ENCODE measurements around the gene ALOX15B. TPM values are rescaled to one million over a fixed set of nuclear protein-coding genes. Genes with fewer than 3 reads are reported as not detected.
"Not testable (repeated sequence)": the region's sequence is repeated elsewhere in the genome, so short reads cannot be mapped to it uniquely, and the experiment has no call there.

The ALOX15B gene
- total RNA-seq, 1 donor from 2014 or later, result not detected

DNA sequence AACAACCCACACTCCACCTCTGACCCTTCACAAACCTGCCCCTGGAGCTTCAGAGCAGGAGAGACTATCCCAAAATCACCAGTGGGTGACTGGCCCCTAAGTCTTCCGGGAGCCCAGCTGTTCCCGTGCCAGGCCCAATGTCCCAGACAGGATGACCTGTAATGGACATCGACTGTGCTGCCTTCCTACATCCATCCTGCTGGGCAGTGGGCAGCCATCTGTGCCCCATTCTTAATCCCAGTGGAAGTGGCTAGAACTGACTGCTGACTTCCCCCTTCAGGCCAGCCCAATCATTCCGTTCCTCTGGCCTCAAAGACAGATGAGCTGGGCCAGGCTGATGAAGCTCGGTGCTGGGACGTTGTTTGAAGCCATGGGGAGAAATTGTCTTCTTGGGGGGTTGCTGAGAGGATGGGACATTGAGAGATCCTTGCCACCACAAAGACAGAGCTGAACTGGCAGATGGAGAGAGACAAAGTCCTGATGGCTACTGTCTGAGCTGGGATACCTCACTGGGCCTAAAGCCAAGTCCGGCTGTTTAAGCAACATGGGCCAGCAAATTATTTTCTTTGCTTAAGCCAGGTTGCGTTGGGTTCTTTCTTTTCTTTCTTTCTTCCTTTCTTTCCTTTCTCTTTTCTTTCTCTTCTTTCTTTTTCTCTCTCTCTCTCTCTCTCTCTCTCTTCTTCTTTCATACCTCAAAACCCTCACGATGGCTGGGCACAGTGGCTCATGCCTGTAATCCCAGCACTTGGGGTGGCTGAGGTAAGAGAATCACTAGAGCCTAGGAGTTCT lies 17.9 kb upstream of the ALOX15B start:
- peaks cover 68% of the 10 kb centered on the region for H3K27me3 Mint-ChIP-seq
- no peak overlapping the region for H3K27ac Mint-ChIP-seq
- H3K4me1 Mint-ChIP-seq (ENCODE audit: low read depth), result peaks cover 5% of the 10 kb centered on the region
- H3K36me3 Mint-ChIP-seq (ENCODE audit: insufficient read depth), result no peaks in the 10 kb centered on the region
- DNase-seq (ENCODE audit: low spot score, unreplicated experiment), result no peak
- H3K9me3 Mint-ChIP-seq (ENCODE audit: low read depth), result no peaks in the 10 kb centered on the region
- TF ChIP-seq, protein P1, sequence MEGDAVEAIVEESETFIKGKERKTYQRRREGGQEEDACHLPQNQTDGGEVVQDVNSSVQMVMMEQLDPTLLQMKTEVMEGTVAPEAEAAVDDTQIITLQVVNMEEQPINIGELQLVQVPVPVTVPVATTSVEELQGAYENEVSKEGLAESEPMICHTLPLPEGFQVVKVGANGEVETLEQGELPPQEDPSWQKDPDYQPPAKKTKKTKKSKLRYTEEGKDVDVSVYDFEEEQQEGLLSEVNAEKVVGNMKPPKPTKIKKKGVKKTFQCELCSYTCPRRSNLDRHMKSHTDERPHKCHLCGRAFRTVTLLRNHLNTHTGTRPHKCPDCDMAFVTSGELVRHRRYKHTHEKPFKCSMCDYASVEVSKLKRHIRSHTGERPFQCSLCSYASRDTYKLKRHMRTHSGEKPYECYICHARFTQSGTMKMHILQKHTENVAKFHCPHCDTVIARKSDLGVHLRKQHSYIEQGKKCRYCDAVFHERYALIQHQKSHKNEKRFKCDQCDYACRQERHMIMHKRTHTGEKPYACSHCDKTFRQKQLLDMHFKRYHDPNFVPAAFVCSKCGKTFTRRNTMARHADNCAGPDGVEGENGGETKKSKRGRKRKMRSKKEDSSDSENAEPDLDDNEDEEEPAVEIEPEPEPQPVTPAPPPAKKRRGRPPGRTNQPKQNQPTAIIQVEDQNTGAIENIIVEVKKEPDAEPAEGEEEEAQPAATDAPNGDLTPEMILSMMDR (IDR thresholded peaks at IDR 0.05; ENCODE audit: unreplicated experiment), result no peak
- no peak overlapping the region for H3K4me3 Mint-ChIP-seq (ENCODE audit: low read depth)

- peaks cover 69% of the 10 kb centered on the region for H3K27me3 Mint-ChIP-seq
- no peak for DNase-seq (ENCODE audit: low spot score, unreplicated experiment)
- peaks cover 2% of the 10 kb centered on the region for H3K4me1 Mint-ChIP-seq (ENCODE audit: low read depth)
- H3K4me3 Mint-ChIP-seq (ENCODE audit: low read depth), result no peak overlapping the region
- TF ChIP-seq, protein P1 (IDR thresholded peaks at IDR 0.05; ENCODE audit: unreplicated experiment), result no peak
- H3K27ac Mint-ChIP-seq, result no peak overlapping the region
- no peaks in the 10 kb centered on the region for H3K36me3 Mint-ChIP-seq (ENCODE audit: insufficient read depth)
- H3K9me3 Mint-ChIP-seq (ENCODE audit: low read depth), result no peaks in the 10 kb centered on the region
Observed at GRCh38 chr17:8021565-8022359, 17.1 kb upstream of the ALOX15B start.

- no peaks in the 10 kb centered on the region for H3K36me3 Mint-ChIP-seq (ENCODE audit: insufficient read depth)
- H3K27me3 Mint-ChIP-seq, result peaks cover 68% of the 10 kb centered on the region
- H3K4me1 Mint-ChIP-seq (ENCODE audit: low read depth), result no peaks in the 10 kb centered on the region
- no peak overlapping the region for H3K27ac Mint-ChIP-seq
- TF ChIP-seq, protein P1 (IDR thresholded peaks at IDR 0.05; ENCODE audit: unreplicated experiment), result no peak
- DNase-seq (ENCODE audit: low spot score, unreplicated experiment), result no peak
- H3K4me3 Mint-ChIP-seq (ENCODE audit: low read depth), result no peak overlapping the region
- H3K9me3 Mint-ChIP-seq (ENCODE audit: low read depth), result no peaks in the 10 kb centered on the region
Observed at GRCh38 chr17:8022360-8023003, 16.4 kb upstream of the ALOX15B start.

GRCh38 chr17:8024161-8024560 lies 14.7 kb upstream of the ALOX15B start:
- not testable (repeated sequence) for H3K9me3 Mint-ChIP-seq (ENCODE audit: low read depth); DNase-seq (ENCODE audit: low spot score, unreplicated experiment); H3K27ac Mint-ChIP-seq; H3K4me1 Mint-ChIP-seq (ENCODE audit: low read depth); H3K36me3 Mint-ChIP-seq (ENCODE audit: insufficient read depth); H3K4me3 Mint-ChIP-seq (ENCODE audit: low read depth)
- H3K27me3 Mint-ChIP-seq, result peaks cover 67% of the 10 kb centered on the region

DNA sequence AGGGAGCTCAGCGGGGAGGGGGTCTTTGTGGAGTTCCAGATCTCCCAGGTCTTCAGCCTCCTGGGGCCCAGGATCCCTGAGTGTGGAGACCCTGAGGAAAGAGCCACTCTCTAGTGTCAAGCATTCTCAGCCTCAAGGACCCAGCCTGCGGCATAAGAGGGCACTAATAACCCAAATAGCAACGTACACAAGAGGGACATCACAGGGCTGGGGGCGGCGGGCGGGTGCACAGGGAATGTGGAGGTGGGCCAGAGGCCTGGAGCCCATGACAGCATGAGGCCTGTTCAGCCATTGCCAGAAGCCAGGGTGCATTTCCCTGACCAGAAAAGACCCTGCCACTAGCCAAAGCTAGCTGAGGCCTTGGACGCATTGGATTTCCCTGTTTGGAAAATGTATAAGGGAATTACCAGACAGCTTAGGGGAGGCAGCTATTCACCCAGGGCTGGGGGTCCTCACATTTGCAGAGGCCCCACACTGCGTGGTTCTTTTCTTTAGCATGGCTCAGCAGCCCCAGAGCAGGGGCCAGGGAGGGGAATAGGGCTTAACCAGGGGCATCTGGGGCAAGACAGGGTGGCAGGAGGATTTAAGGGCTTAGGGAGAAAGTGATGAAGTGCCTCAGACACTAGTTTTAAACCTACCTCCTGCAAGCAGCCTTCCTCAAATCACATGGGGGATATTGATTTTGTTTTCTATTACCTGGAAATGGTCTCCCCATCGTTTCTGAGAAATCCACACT lies 13.5 kb upstream of the ALOX15B start:
- no peak overlapping the region for H3K27ac Mint-ChIP-seq
- no peak overlapping the region for H3K4me3 Mint-ChIP-seq (ENCODE audit: low read depth)
- H3K4me1 Mint-ChIP-seq (ENCODE audit: low read depth), result no peaks in the 10 kb centered on the region
- peaks cover 66% of the 10 kb centered on the region for H3K27me3 Mint-ChIP-seq
- H3K36me3 Mint-ChIP-seq (ENCODE audit: insufficient read depth), result no peaks in the 10 kb centered on the region
- no peaks in the 10 kb centered on the region for H3K9me3 Mint-ChIP-seq (ENCODE audit: low read depth)
- no peak for DNase-seq (ENCODE audit: low spot score, unreplicated experiment)
- TF ChIP-seq, protein P1 (IDR thresholded peaks at IDR 0.05; ENCODE audit: unreplicated experiment), result no peak

Data from progenitor cell of endocrine pancreas (in vitro differentiated cells).